CD4-positive, CD25-positive, alpha-beta regulatory T cell (primary cell): ENCODE results near the gene GPR39. TPM values are rescaled to one million over a fixed set of nuclear protein-coding genes. Genes with fewer than 3 reads are reported as not detected.

Experiments used
- ATAC-seq, 2 donors: fragments of 150-1000 bp; cut with Tn5 transposase; one replicate each; pipeline ENCODE4 v1.10.0; 2021; ENCODE audit warnings: low read depth in 2 of 2, moderate number of reproducible peaks in 2 of 2, moderate library complexity in 1 of 2
- DNase-seq, 3 donors: peaks; one replicate each; pipeline versions ENCODE4 v3.0.0 to v3.0.0-alpha.2; 2012 to 2022; ENCODE audit warnings: mixed read lengths in 1 of 3
- H3K27ac ChIP-seq: one replicate; pipeline ENCODE4 v1.7.0; 2013; ENCODE audit warnings: mild to moderate bottlenecking, low read length; ENCODE audit not compliant: insufficient read depth, poor library complexity, severe bottlenecking
- H3K27me3 ChIP-seq: one replicate; pipeline ENCODE4 v1.7.0; 2013; ENCODE audit warnings: low read length; ENCODE audit not compliant: control insufficient read depth, insufficient read depth
- H3K36me3 ChIP-seq: one replicate; pipeline ENCODE4 v1.7.0; 2013; ENCODE audit warnings: mild to moderate bottlenecking, low read length, moderate library complexity; ENCODE audit not compliant: control insufficient read depth, insufficient read depth
- H3K4me1 ChIP-seq: 2 replicates; pipeline ENCODE4 v1.7.0; 2013; ENCODE audit warnings: mild to moderate bottlenecking, low read length; ENCODE audit not compliant: insufficient read depth, control insufficient read depth, poor library complexity, severe bottlenecking
- H3K4me3 ChIP-seq: one replicate; pipeline ENCODE4 v1.7.0; 2013; ENCODE audit warnings: low read depth, mild to moderate bottlenecking, low read length, moderate library complexity
- H3K9me3 ChIP-seq, 2 experiments: 1 replicate in 1 of 2; 2 replicates in 1 of 2; pipeline ENCODE4 v1.7.0; 2013; ENCODE audit warnings: low read length in 2 of 2, mild to moderate bottlenecking in 1 of 2, moderate library complexity in 1 of 2; ENCODE audit not compliant: control insufficient read depth in 2 of 2
- H3K27ac Mint-ChIP-seq, 3 donors: one replicate each; pipeline ENCODE4 v1.8.0; 2020 to 2022; ENCODE audit warnings: mild to moderate bottlenecking in 3 of 3, mixed read lengths in 3 of 3, moderate library complexity in 2 of 3
- H3K27me3 Mint-ChIP-seq: one replicate; pipeline ENCODE4 v1.8.0; 2022; ENCODE audit warnings: mild to moderate bottlenecking, mixed read lengths
- H3K36me3 Mint-ChIP-seq: one replicate; pipeline ENCODE4 v1.8.0; 2020; ENCODE audit warnings: mixed read lengths
- H3K4me1 Mint-ChIP-seq, 4 donors: one replicate each; pipeline ENCODE4 v1.8.0; 2020 to 2022; ENCODE audit warnings: mixed read lengths in 4 of 4, mild to moderate bottlenecking in 1 of 4
- H3K4me3 Mint-ChIP-seq, 4 donors: one replicate each; pipeline ENCODE4 v1.8.0; 2020 to 2022; ENCODE audit warnings: mild to moderate bottlenecking in 4 of 4, mixed read lengths in 4 of 4, moderate library complexity in 3 of 4
- H3K9me3 Mint-ChIP-seq, 7 donors: one replicate each; pipeline ENCODE4 v1.8.0; 2020 to 2022; ENCODE audit warnings: mixed read lengths in 7 of 7, mild to moderate bottlenecking in 3 of 7, moderate library complexity in 2 of 7
- polyA plus RNA-seq, 4 donors: library from polyadenylated mRNA; unstranded; fragments of 300-500 nt; fragmentation: Illumina TruSeq; gene quantifications; one replicate each; pipeline ENCODE4 v1.2.3, GENCODE V29; 2021
- total RNA-seq: library from RNA; stranded (reverse); gene quantifications from one replicate; pipeline ENCODE4 v1.2.3, GENCODE V29; 2022

GPR39 gene
- total and polyA plus RNA-seq, 5 donors from 2014 or later, result not detected

- DNase-seq, result no peak
These were observed 235.9 kb downstream of the GPR39 start for GRCh38 chr2:132652474-132652873.

GRCh38 chr2:132654335-132654734 lies 237.7 kb downstream of the GPR39 start:
- H3K36me3 ChIP-seq, result no peaks in the 10 kb centered on the region
- DNase-seq, result no peak
- H3K9me3 ChIP-seq, result no peaks in the 10 kb centered on the region
- no peak overlapping the region for H3K4me3 Mint-ChIP-seq
- H3K27me3 Mint-ChIP-seq, result no peaks in the 10 kb centered on the region
- no peak overlapping the region for H3K27ac Mint-ChIP-seq
- no peaks in the 10 kb centered on the region for H3K4me1 Mint-ChIP-seq
- ATAC-seq, result no peak
- no peak overlapping the region for H3K27ac ChIP-seq
- H3K4me3 ChIP-seq, result no peak overlapping the region
- peaks cover 0 to 6% (median 0%) of the 10 kb centered on the region in 7 donors for H3K9me3 Mint-ChIP-seq
- no peaks in the 10 kb centered on the region for H3K27me3 ChIP-seq
- H3K36me3 Mint-ChIP-seq, result no peaks in the 10 kb centered on the region
- H3K4me1 ChIP-seq, result no peaks in the 10 kb centered on the region

More at GRCh38 chr2:132652474-132652873, 235.9 kb downstream of the GPR39 start:
- Mint-ChIP-seq H3K27me3 (no peaks in the 10 kb centered on the region), H3K27ac (no peak overlapping the region), H3K36me3 (no peaks in the 10 kb centered on the region), H3K4me3 (no peak overlapping the region), H3K9me3 (peaks cover 0 to 6% (median 0%) of the 10 kb centered on the region in 7 donors), H3K4me1 (no peaks in the 10 kb centered on the region)
- Histone ChIP-seq H3K36me3 (no peaks in the 10 kb centered on the region), H3K27me3 (no peaks in the 10 kb centered on the region), H3K27ac (no peak overlapping the region), H3K9me3 (no peaks in the 10 kb centered on the region), H3K4me3 (no peak overlapping the region), H3K4me1 (no peaks in the 10 kb centered on the region)
- no peak for ATAC-seq

- H3K27me3 ChIP-seq, result no peaks in the 10 kb centered on the region
- no peak overlapping the region for H3K27ac Mint-ChIP-seq
- H3K27ac ChIP-seq, result no peak overlapping the region
- H3K36me3 ChIP-seq, result no peaks in the 10 kb centered on the region
- no peaks in the 10 kb centered on the region for H3K36me3 Mint-ChIP-seq
- no peaks in the 10 kb centered on the region for H3K4me1 Mint-ChIP-seq
- no peak overlapping the region for H3K4me3 ChIP-seq
- H3K4me1 ChIP-seq, result no peaks in the 10 kb centered on the region
- no peaks in the 10 kb centered on the region for H3K9me3 ChIP-seq
- no peak for DNase-seq
- no peaks in the 10 kb centered on the region for H3K27me3 Mint-ChIP-seq
- H3K9me3 Mint-ChIP-seq, result peaks cover 0 to 6% (median 0%) of the 10 kb centered on the region in 7 donors
- no peak for ATAC-seq
- H3K4me3 Mint-ChIP-seq, result no peak overlapping the region
These were observed 238.4 kb downstream of the GPR39 start for GRCh38 chr2:132654968-132655367.

- Histone ChIP-seq H3K4me1 (no peaks in the 10 kb centered on the region), H3K4me3 (no peak overlapping the region), H3K36me3 (no peaks in the 10 kb centered on the region), H3K27me3 (no peaks in the 10 kb centered on the region), H3K27ac (no peak overlapping the region), H3K9me3 (no peaks in the 10 kb centered on the region)
- no peaks in the 10 kb centered on the region for H3K36me3 Mint-ChIP-seq
- H3K27ac Mint-ChIP-seq, result peak overlapping the region in 1 of 3 donors; percentile 38
- no peak overlapping the region for H3K4me3 Mint-ChIP-seq
- DNase-seq (no peak), ATAC-seq (no peak)
- no peaks in the 10 kb centered on the region for H3K4me1 Mint-ChIP-seq
- H3K9me3 Mint-ChIP-seq, result peaks cover 0 to 6% (median 4%) of the 10 kb centered on the region in 7 donors
- H3K27me3 Mint-ChIP-seq, result peaks cover 4% of the 10 kb centered on the region
These were observed 239.8 kb downstream of the GPR39 start for GRCh38 chr2:132656266-132656975.

- Histone ChIP-seq H3K4me3 (no peak overlapping the region), H3K9me3 (no peaks in the 10 kb centered on the region)
- H3K4me3 Mint-ChIP-seq, result no peak overlapping the region
These were observed 242.7 kb downstream of the GPR39 start for GRCh38 chr2:132659331-132659730.

GRCh38 chr2:132662732-132663131 lies 246.1 kb downstream of the GPR39 start:
- no peaks in the 10 kb centered on the region for H3K27me3 ChIP-seq
- H3K36me3 ChIP-seq, result no peaks in the 10 kb centered on the region
- H3K27ac ChIP-seq, result no peak overlapping the region
- H3K4me1 Mint-ChIP-seq, result no peaks in the 10 kb centered on the region
- H3K4me3 Mint-ChIP-seq, result no peak overlapping the region
- H3K9me3 ChIP-seq, result no peaks in the 10 kb centered on the region
- ATAC-seq (no peak), DNase-seq (no peak)
- no peak overlapping the region for H3K27ac Mint-ChIP-seq
- no peaks in the 10 kb centered on the region for H3K36me3 Mint-ChIP-seq
- no peaks in the 10 kb centered on the region for H3K4me1 ChIP-seq
- H3K27me3 Mint-ChIP-seq, result peaks cover 10% of the 10 kb centered on the region
- H3K4me3 ChIP-seq, result no peak overlapping the region
- H3K9me3 Mint-ChIP-seq, result peaks cover 0 to 6% (median 0%) of the 10 kb centered on the region in 7 donors

More at GRCh38 chr2:132659331-132659730, 242.7 kb downstream of the GPR39 start:
- H3K4me1 ChIP-seq, result no peaks in the 10 kb centered on the region
- H3K27me3 Mint-ChIP-seq, result peaks cover 4% of the 10 kb centered on the region
- no peak for ATAC-seq
- no peak overlapping the region for H3K27ac ChIP-seq
- H3K27me3 ChIP-seq, result no peaks in the 10 kb centered on the region
- H3K4me1 Mint-ChIP-seq, result no peaks in the 10 kb centered on the region
- H3K36me3 ChIP-seq, result no peaks in the 10 kb centered on the region
- no peak for DNase-seq
- no peak overlapping the region for H3K27ac Mint-ChIP-seq
- no peaks in the 10 kb centered on the region for H3K36me3 Mint-ChIP-seq
- H3K9me3 Mint-ChIP-seq, result peaks cover 0 to 7% (median 4%) of the 10 kb centered on the region in 7 donors

GRCh38 chr2:132664096-132664495 lies 247.5 kb downstream of the GPR39 start:
- Histone ChIP-seq H3K4me1 (no peaks in the 10 kb centered on the region), H3K27me3 (no peaks in the 10 kb centered on the region), H3K4me3 (no peak overlapping the region), H3K27ac (no peak overlapping the region), H3K9me3 (no peaks in the 10 kb centered on the region), H3K36me3 (no peaks in the 10 kb centered on the region)
- ATAC-seq, result no peak
- H3K27me3 Mint-ChIP-seq, result peaks cover 20% of the 10 kb centered on the region
- DNase-seq, result no peak
- H3K4me1 Mint-ChIP-seq, result peaks cover 0 to 2% (median 0%) of the 10 kb centered on the region in 4 donors
- no peak overlapping the region for H3K27ac Mint-ChIP-seq
- H3K9me3 Mint-ChIP-seq, result peaks cover 0 to 6% (median 0%) of the 10 kb centered on the region in 7 donors
- no peak overlapping the region for H3K4me3 Mint-ChIP-seq
- H3K36me3 Mint-ChIP-seq, result no peaks in the 10 kb centered on the region
